Adrenal gland (tissue), 5 donors: ENCODE measurements around the gene CACNA1B.

Experiments used
- POLR2A ChIP-seq, 2 donors: fragments of 450-650 bp; IDR thresholded peaks; one replicate each; pipeline ENCODE4 v1.6.1; 2017; ENCODE audit warnings: antibody characterized with exemption in 2 of 2, mild to moderate bottlenecking in 2 of 2, moderate library complexity in 1 of 2
- TF ChIP-seq, protein P1 (sequence below), 6 experiments: fragments of 450-650 bp in 4 of 6; fragments of 200-600 bp in 2 of 6; sonication (generic) in 1 of 6; IDR thresholded peaks; 1 replicate in 5 of 6; 2 replicates in 1 of 6; pipeline versions ENCODE4 v1.5.1 to v1.8.0; 2016 to 2021; ENCODE audit warnings: antibody characterized with exemption in 6 of 6, mild to moderate bottlenecking in 2 of 6, moderate library complexity in 1 of 6
- donor health status: DM: no; HTN: no; CAD: no.

DNA sequence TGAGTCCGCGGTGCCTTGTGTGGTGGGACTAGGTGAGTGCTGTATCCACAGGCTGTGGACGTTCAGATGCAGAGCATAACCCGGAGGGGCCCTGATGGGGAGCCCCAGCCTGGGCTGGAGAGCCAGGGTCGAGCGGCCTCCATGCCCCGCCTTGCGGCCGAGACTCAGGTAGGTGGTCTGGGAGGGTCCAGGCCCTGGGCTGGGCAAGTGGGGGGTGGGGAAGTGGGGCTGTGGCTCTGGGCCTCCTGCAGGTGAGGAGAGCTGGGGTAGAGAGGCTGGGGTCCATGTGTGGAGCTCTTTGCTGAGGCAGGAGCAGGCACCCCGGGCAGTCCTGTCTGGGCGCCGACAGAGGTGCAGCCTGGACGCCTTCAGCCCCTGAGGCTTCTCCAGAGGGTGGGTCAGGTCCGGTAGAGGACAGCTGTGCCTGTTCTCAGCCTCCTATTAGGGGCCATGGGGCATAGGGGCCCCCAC lies 241.1 kb downstream of the CACNA1B start:
- TF ChIP-seq, protein P1, sequence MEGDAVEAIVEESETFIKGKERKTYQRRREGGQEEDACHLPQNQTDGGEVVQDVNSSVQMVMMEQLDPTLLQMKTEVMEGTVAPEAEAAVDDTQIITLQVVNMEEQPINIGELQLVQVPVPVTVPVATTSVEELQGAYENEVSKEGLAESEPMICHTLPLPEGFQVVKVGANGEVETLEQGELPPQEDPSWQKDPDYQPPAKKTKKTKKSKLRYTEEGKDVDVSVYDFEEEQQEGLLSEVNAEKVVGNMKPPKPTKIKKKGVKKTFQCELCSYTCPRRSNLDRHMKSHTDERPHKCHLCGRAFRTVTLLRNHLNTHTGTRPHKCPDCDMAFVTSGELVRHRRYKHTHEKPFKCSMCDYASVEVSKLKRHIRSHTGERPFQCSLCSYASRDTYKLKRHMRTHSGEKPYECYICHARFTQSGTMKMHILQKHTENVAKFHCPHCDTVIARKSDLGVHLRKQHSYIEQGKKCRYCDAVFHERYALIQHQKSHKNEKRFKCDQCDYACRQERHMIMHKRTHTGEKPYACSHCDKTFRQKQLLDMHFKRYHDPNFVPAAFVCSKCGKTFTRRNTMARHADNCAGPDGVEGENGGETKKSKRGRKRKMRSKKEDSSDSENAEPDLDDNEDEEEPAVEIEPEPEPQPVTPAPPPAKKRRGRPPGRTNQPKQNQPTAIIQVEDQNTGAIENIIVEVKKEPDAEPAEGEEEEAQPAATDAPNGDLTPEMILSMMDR (IDR thresholded peaks at IDR 0.05), result no peak
- no peak for TF ChIP-seq POLR2A (IDR thresholded peaks at IDR 0.05)
